A549 treated with DMSO at 1 μM for 4 hours (cell line): ENCODE results near the gene ANKRA2. TPM values are rescaled to one million over a fixed set of nuclear protein-coding genes. Genes with fewer than 3 reads are reported as not detected.

ENCODE experiments used
- total RNA-seq: library from RNA; stranded (reverse); fragments of 200-300 nt; extraction: Qiagen RNA extraction; gene quantifications from 5 replicates; pipeline ENCODE4 v1.2.3, GENCODE V29; 2022; ENCODE audit warnings: low read depth

ANKRA2 gene
- 9.9 to 15.4 TPM (median 10.8 TPM) in 5 replicates for total RNA-seq

GRCh38 chr5:73565139-73565968 is at the start of gene ANKRA2, which contains the start of gene UTP15:
ANKRA2 (minus strand) TSS chr5:73565639; CDS start chr5:73562881, 2,758 bp downstream.
UTP15 (plus strand) TSS chr5:73565743; CDS start chr5:73567345, 1,602 bp downstream.

Other genes with a start within 250 kb of the ANKRA2 start
- gene FOXD1, start 116.9 kb downstream of the ANKRA2 start, total RNA-seq: 16.1 to 22.6 TPM (median 18.1 TPM) in 5 replicates
- 1,089 to 1,177 TPM (median 1,112 TPM) in 5 replicates for gene BTF3, start 67.2 kb downstream of the ANKRA2 start, total RNA-seq
- 20.8 to 25.2 TPM (median 22.5 TPM) in 5 replicates for gene UTP15, start 104 bp upstream of the ANKRA2 start, total RNA-seq
- gene ARHGEF28, start 60.6 kb upstream of the ANKRA2 start, total RNA-seq: 13.7 to 17.8 TPM (median 15.1 TPM) in 5 replicates